Small intestine (tissue), 7 donors: ENCODE measurements around the gene THG1L. TPM values are rescaled to one million over a fixed set of nuclear protein-coding genes. Genes with fewer than 3 reads are reported as not detected.

Experiments
- DNase-seq, 2 donors: peaks; one replicate each; pipeline versions ENCODE4 v3.0.0 to v3.0.0-alpha.2; 2013
- FAIRE-seq: peaks from 2 replicates; lab custom pipeline; 2012; peaks lifted over from hg19 to GRCh38; lab: Jason Lieb, UNC
- H3K27ac ChIP-seq, 3 donors: one replicate each; pipeline ENCODE4 v1.5.1; 2013; ENCODE audit warnings: low read length in 2 of 3, mild to moderate bottlenecking in 2 of 3, control low read depth in 1 of 3, inconsistent platforms in 1 of 3, low read depth in 1 of 3, moderate library complexity in 1 of 3
- H3K27me3 ChIP-seq, 3 donors: one replicate each; pipeline ENCODE4 v1.6.1; 2013; ENCODE audit warnings: low read length in 3 of 3, inconsistent platforms in 1 of 3; ENCODE audit not compliant: control insufficient read depth in 3 of 3, insufficient read depth in 3 of 3
- H3K36me3 ChIP-seq, 3 donors: one replicate each; pipeline ENCODE4 v1.6.1; 2013; ENCODE audit warnings: low read length in 3 of 3, inconsistent platforms in 1 of 3, low read depth in 1 of 3, mild to moderate bottlenecking in 1 of 3, moderate library complexity in 1 of 3; ENCODE audit not compliant: control insufficient read depth in 3 of 3, insufficient read depth in 2 of 3
- H3K4me1 ChIP-seq, 3 donors: one replicate each; pipeline ENCODE4 v1.6.1; 2013; ENCODE audit warnings: low read length in 2 of 3, inconsistent platforms in 1 of 3, low read depth in 1 of 3, mild to moderate bottlenecking in 1 of 3, moderate library complexity in 1 of 3; ENCODE audit not compliant: control insufficient read depth in 3 of 3, insufficient read depth in 2 of 3
- H3K4me3 ChIP-seq, 3 donors: one replicate each; pipeline ENCODE4 v1.5.1; 2013; ENCODE audit warnings: low read length in 3 of 3, control low read depth in 1 of 3, inconsistent platforms in 1 of 3, low read depth in 1 of 3, mild to moderate bottlenecking in 1 of 3, moderate library complexity in 1 of 3
- H3K9me3 ChIP-seq, 2 donors: one replicate each; pipeline ENCODE4 v1.6.1; 2013; ENCODE audit warnings: low read depth in 1 of 2, low read length in 1 of 2; ENCODE audit not compliant: control insufficient read depth in 2 of 2, insufficient read depth in 1 of 2
- WGBS, 3 donors: extraction: QIAGEN DNeasy Blood & Tissue Kit; methylation state at CpG; one replicate each; pipeline ENCODE4 v1.1.7; 2013; 5-methylcytosine and 5-hydroxymethylcytosine counted together
- polyA plus RNA-seq, 4 donors: library from polyadenylated mRNA; stranded (reverse) in 3 of 4; unstranded in 1 of 4; fragments of 200-250 nt in 3 of 4; fragments of 120-200 nt in 1 of 4; gene quantifications; one replicate each; pipeline versions ENCODE4 v1.2.1 to v1.2.3, GENCODE V29; 2013
- donor health status: healthy with polysubstance abuse.
- donor health status: control.
- donor health status: control.
- donor health status: Bipolar disorder and iron deficiency.
- donor health status: healthy.

The THG1L gene
- polyA plus RNA-seq, 4 donors = 6.0 to 29.6 (median 14.7) TPM

- Histone ChIP-seq H3K9me3 (no peaks in the 10 kb centered on the region), H3K4me1 (peaks cover 0 to 5% (median 3%) of the 10 kb centered on the region in 3 donors), H3K27me3 (no peaks in the 10 kb centered on the region), H3K36me3 (peaks cover 0 to 12% (median 9%) of the 10 kb centered on the region in 3 donors), H3K27ac (no peak overlapping the region), H3K4me3 (no peak overlapping the region)
- no peak for FAIRE-seq
- DNase-seq = peak in 1 of 2 donors; percentile 14
- 85 to 89% (median 88%) methylated on average over 1 of the region's 1 CpG for WGBS, 3 donors
Measured at GRCh38 chr5:157750320-157750719, 19.1 kb downstream of the THG1L start.

DNA sequence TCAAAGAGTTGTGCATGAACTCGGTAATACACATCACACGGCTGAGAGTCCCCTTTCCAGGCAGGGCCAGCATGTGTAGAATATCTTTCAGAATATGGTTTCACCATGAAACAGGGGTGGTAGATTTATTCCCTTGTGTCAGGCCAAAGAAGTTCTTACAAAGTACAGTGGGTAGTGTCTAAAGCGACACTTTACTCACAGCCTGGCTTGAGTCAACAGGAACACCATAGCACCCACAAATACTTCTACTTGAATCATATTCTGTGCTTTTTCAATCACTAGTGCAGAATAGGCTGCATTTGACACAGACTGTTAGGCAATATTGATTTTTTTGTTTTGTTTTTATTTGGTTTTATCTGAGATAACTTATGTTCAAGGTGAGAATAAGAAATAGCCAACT is 24.9 kb downstream of the THG1L start:
- no peaks in the 10 kb centered on the region for H3K9me3 ChIP-seq
- WGBS, 3 donors = 90 to 95% (median 93%) methylated on average over 3 of the region's 3 CpGs
- H3K27ac ChIP-seq = no peak overlapping the region
- no peaks in the 10 kb centered on the region for H3K27me3 ChIP-seq
- H3K4me3 ChIP-seq = no peak overlapping the region
- no peak for DNase-seq
- H3K4me1 ChIP-seq = no peaks in the 10 kb centered on the region
- peaks cover 0 to 23% (median 11%) of the 10 kb centered on the region in 3 donors for H3K36me3 ChIP-seq
- FAIRE-seq = no peak

DNA sequence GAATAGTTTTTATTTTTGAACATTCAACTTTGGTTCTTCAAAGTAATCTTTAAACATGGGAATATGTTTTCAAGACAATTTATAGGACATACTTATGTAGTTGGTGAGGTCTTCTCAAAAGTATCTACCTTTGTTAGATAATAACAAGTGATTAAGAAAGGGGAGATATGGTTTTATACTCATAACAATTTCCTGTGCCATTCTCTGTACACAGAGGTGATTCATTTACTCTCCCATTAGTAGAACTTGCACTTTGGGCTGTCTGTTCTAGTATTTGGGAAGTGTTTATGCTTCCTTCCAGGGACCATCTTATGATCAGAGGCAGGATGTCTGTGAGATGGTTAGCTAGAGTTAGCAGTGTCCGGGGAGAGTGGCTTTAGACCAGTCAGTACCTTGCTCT is 27.5 kb downstream of the THG1L start:
- no peaks in the 10 kb centered on the region for H3K9me3 ChIP-seq
- FAIRE-seq (no peak), DNase-seq (no peak)
- no peak overlapping the region for H3K4me3 ChIP-seq
- no peaks in the 10 kb centered on the region for H3K4me1 ChIP-seq
- no peaks in the 10 kb centered on the region for H3K27me3 ChIP-seq
- peaks cover 0 to 18% (median 8%) of the 10 kb centered on the region in 3 donors for H3K36me3 ChIP-seq
- no peak overlapping the region for H3K27ac ChIP-seq
- 74 to 91% (median 80%) methylated on average over 1 of the region's 1 CpG for WGBS, 3 donors

GRCh38 chr5:157761690-157762621 is 30.7 kb downstream of the THG1L start:
- Histone ChIP-seq H3K36me3 (peaks cover 0 to 7% (median 0%) of the 10 kb centered on the region in 3 donors), H3K4me3 (no peak overlapping the region), H3K9me3 (no peaks in the 10 kb centered on the region), H3K27me3 (no peaks in the 10 kb centered on the region), H3K27ac (no peak overlapping the region), H3K4me1 (no peaks in the 10 kb centered on the region)
- peak; percentile 63 to 73 for DNase-seq
- no peak for FAIRE-seq
- WGBS, 3 donors = 35 to 40% (median 37%) methylated on average over 10 of the region's 10 CpGs

DNA sequence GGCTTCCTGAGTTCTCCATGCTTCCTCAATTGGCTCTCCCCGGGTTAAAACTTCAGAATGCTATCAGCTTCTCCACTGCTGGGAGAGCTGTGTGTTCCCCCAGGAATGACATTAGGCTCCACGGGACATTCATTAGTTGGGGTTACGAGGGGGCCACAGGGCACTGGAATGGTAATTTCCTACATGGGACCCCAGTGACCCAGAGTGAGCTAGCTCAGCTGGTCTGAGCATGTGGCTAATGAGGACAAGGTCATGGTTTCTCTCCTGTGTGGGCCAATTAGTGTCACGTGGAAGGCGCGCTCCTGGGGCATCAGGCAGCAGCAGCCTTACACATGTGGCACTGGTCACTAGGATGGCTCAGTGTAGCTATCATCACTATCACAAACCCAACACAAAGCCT is 33.3 kb downstream of the THG1L start:
- no peak for DNase-seq
- Histone ChIP-seq H3K27me3 (no peaks in the 10 kb centered on the region), H3K9me3 (no peaks in the 10 kb centered on the region), H3K4me1 (no peaks in the 10 kb centered on the region), H3K27ac (no peak overlapping the region), H3K36me3 (no peaks in the 10 kb centered on the region), H3K4me3 (no peak overlapping the region)
- no peak for FAIRE-seq
- 88 to 91% (median 89%) methylated on average over 6 of the region's 6 CpGs for WGBS, 3 donors

GRCh38 chr5:157766442-157766841 is 35.2 kb downstream of the THG1L start:
- Histone ChIP-seq H3K27me3 (no peaks in the 10 kb centered on the region), H3K36me3 (no peaks in the 10 kb centered on the region), H3K27ac (no peak overlapping the region), H3K9me3 (peaks cover 0 to 7% of the 10 kb centered on the region in 2 donors), H3K4me3 (no peak overlapping the region), H3K4me1 (no peaks in the 10 kb centered on the region)
- 96 to 99% (median 97%) methylated on average over 7 of the region's 7 CpGs for WGBS, 3 donors
- no peak for DNase-seq
- FAIRE-seq = no peak

- Histone ChIP-seq H3K9me3 (peaks cover 0 to 7% of the 10 kb centered on the region in 2 donors), H3K36me3 (no peaks in the 10 kb centered on the region), H3K4me1 (no peaks in the 10 kb centered on the region), H3K4me3 (no peak overlapping the region), H3K27ac (no peak overlapping the region), H3K27me3 (no peaks in the 10 kb centered on the region)
- DNase-seq = no peak
- WGBS, 3 donors = 78 to 94% (median 89%) methylated on average over 1 of the region's 1 CpG
- FAIRE-seq = no peak
Measured at GRCh38 chr5:157766902-157767301, 35.7 kb downstream of the THG1L start.

DNA sequence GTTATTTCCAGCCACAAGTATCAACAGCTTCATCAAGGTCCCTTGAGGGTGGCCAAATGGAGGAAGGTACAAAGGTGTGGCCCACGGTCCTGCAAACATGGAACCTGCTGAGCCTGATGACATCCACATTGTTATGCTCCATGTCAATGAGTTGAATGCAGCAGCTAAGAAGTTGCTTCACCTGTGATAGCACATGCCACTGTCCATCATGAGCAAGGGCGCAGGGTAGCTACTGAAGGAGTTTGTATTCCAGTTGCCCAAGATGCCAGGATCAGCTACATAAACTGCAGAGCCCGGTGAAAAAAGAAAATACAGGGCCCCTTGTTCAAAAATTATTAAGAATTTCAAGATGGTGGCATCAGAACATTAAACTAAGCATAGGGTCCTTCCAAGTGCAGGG is 36.5 kb downstream of the THG1L start:
- FAIRE-seq = no peak
- Histone ChIP-seq H3K36me3 (no peaks in the 10 kb centered on the region), H3K27ac (no peak overlapping the region), H3K4me3 (no peak overlapping the region), H3K9me3 (peaks cover 0 to 7% of the 10 kb centered on the region in 2 donors), H3K27me3 (no peaks in the 10 kb centered on the region), H3K4me1 (no peaks in the 10 kb centered on the region)
- no peak for DNase-seq
- 74 to 95% (median 75%) methylated on average over 3 of the region's 3 CpGs for WGBS, 3 donors
